DOHH2 (cell line): ENCODE data around the gene MANEA.

Source experiments
- H3F3A ChIP-seq: fragments of 200-600 bp; sonication (generic), shearing (Covaris generic); 2 replicates; pipeline ENCODE4 v1.6.0; 2016; ENCODE audit warnings: antibody characterized with exemption, mild to moderate bottlenecking; ENCODE audit not compliant: control insufficient read depth, insufficient read depth
- H3K27ac ChIP-seq: fragments of 200-600 bp; sonication (generic); 2 replicates; pipeline ENCODE4 v1.5.1; 2014; ENCODE audit warnings: low read depth, mild to moderate bottlenecking, low read length, moderate library complexity
- H3K27me3 ChIP-seq: fragments of 200-600 bp; sonication (generic); 2 replicates; pipeline ENCODE4 v1.6.1; 2014; ENCODE audit warnings: mild to moderate bottlenecking, low read length, mixed read lengths; ENCODE audit not compliant: control insufficient read depth
- H3K36me3 ChIP-seq: fragments of 200-600 bp; sonication (generic); 2 replicates; pipeline ENCODE4 v1.6.1; 2014; ENCODE audit warnings: mild to moderate bottlenecking, low read length, moderate library complexity, mixed read lengths; ENCODE audit not compliant: control insufficient read depth
- H3K4me1 ChIP-seq: fragments of 200-600 bp; sonication (generic); 2 replicates; pipeline ENCODE4 v1.6.1; 2014; ENCODE audit warnings: mild to moderate bottlenecking, low read length, mixed read lengths; ENCODE audit not compliant: control insufficient read depth
- H3K4me2 ChIP-seq: fragments of 200-600 bp; sonication (generic); 2 replicates; pipeline ENCODE4 v1.6.0; 2014; ENCODE audit warnings: mild to moderate bottlenecking, low read length, moderate library complexity
- H3K4me3 ChIP-seq: fragments of 200-600 bp; sonication (generic); 2 replicates; pipeline ENCODE4 v1.5.1; 2014; ENCODE audit warnings: mild to moderate bottlenecking, low read length, mixed read lengths
- H3K79me2 ChIP-seq: fragments of 200-600 bp; sonication (generic); 2 replicates; pipeline ENCODE4 v1.6.1; 2014; ENCODE audit warnings: mild to moderate bottlenecking, low read length, mixed read lengths; ENCODE audit not compliant: control insufficient read depth
- H3K9me2 ChIP-seq: fragments of 200-600 bp; sonication (generic); replicated peaks from 2 replicates; pipeline ENCODE4 v1.6.1; 2014; ENCODE audit warnings: mild to moderate bottlenecking, low read length, mixed read lengths; ENCODE audit not compliant: control insufficient read depth
- H3K9me3 ChIP-seq: fragments of 200-600 bp; sonication (generic); 2 replicates; pipeline ENCODE4 v1.6.1; 2014; ENCODE audit warnings: antibody characterized with exemption, low read length, mixed read lengths; ENCODE audit not compliant: control insufficient read depth, insufficient read depth
- H4K20me1 ChIP-seq: fragments of 200-600 bp; sonication (generic); 2 replicates; pipeline ENCODE4 v1.6.0; 2014; ENCODE audit warnings: low read depth, mild to moderate bottlenecking, antibody characterized with exemption, low read length, moderate library complexity; ENCODE audit not compliant: control insufficient read depth, insufficient read depth
- EZH2phosphoT487 ChIP-seq: fragments of 200-600 bp; sonication (generic); IDR thresholded peaks from 2 replicates; pipeline ENCODE4 v1.6.1; 2017; ENCODE audit warnings: borderline replicate concordance, mild to moderate bottlenecking, antibody characterized with exemption, low read length, moderate library complexity, mixed read lengths
- TF ChIP-seq, protein P1 (sequence below): fragments of 200-600 bp; sonication (generic); IDR thresholded peaks from one replicate; pipeline ENCODE4 v1.5.1; 2014; ENCODE audit warnings: antibody characterized with exemption, mild to moderate bottlenecking, low read depth, low read length; ENCODE audit not compliant: poor library complexity, severe bottlenecking

MANEA gene

DNA sequence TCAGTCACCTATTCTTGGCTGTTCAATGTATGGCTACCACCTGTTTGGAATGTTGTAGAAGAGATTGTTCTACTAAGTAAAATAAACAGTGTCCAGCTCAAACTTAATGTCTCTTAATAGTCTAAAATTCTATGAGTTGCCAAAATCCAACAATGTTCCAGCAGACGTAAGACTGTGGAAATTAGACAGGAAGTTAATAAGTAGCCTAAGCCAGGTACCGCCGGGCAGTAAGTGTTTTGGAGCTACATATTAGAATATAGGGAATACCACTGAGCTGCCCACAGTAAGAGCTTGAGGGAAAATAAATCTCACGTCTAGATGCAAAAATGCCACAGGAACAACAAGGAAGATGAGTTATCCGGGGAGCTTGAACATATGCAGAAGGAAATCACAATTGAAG, 7.8 kb upstream of the MANEA start:
- H3K4me2 ChIP-seq: no peak overlapping the region
- no peak overlapping the region for H3K27ac ChIP-seq
- H3K36me3 ChIP-seq: peaks cover 5% of the 10 kb centered on the region; the same call in 1 of the 2 replicates
- H3K4me3 ChIP-seq: no peak overlapping the region
- H3K27me3 ChIP-seq: no peaks in the 10 kb centered on the region
- H4K20me1 ChIP-seq: no peaks in the 10 kb centered on the region
- TF ChIP-seq EZH2phosphoT487: no peak
- TF ChIP-seq, protein P1, sequence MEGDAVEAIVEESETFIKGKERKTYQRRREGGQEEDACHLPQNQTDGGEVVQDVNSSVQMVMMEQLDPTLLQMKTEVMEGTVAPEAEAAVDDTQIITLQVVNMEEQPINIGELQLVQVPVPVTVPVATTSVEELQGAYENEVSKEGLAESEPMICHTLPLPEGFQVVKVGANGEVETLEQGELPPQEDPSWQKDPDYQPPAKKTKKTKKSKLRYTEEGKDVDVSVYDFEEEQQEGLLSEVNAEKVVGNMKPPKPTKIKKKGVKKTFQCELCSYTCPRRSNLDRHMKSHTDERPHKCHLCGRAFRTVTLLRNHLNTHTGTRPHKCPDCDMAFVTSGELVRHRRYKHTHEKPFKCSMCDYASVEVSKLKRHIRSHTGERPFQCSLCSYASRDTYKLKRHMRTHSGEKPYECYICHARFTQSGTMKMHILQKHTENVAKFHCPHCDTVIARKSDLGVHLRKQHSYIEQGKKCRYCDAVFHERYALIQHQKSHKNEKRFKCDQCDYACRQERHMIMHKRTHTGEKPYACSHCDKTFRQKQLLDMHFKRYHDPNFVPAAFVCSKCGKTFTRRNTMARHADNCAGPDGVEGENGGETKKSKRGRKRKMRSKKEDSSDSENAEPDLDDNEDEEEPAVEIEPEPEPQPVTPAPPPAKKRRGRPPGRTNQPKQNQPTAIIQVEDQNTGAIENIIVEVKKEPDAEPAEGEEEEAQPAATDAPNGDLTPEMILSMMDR: no peak
- H3K79me2 ChIP-seq: peaks cover 19% of the 10 kb centered on the region
- H3K9me2 ChIP-seq: no peaks in the 10 kb centered on the region
- H3K4me1 ChIP-seq: peaks cover under 1% of the 10 kb centered on the region; the same call in 1 of the 2 replicates
- no peaks in the 10 kb centered on the region for H3K9me3 ChIP-seq
- H3F3A ChIP-seq: no peaks in the 10 kb centered on the region

DNA sequence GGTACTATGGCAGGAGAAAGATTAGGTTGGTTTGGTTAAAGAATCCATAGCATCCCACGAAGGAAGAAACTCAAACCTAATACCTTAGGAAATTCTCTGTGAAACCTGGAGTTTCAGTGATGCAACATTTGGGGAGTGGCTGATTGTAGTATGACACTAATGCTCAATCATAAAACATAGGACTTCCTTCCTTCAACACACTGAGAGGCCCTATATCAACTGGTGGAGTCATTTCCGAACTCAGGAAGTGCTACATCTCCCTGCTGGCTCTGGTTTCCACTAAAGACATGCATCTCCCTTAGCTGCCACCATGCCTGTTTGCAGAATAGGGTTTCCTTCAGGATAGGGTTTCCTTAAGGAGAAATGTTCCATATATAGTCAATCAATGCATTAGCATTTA, 5.2 kb upstream of the MANEA start:
- H3K4me1 ChIP-seq: peaks cover 13% of the 10 kb centered on the region
- H3K27me3 ChIP-seq: no peaks in the 10 kb centered on the region
- peaks cover 42% of the 10 kb centered on the region for H3K79me2 ChIP-seq
- no peak overlapping the region for H3K4me2 ChIP-seq
- no peak for TF ChIP-seq EZH2phosphoT487
- TF ChIP-seq, protein P1: no peak
- H3K27ac ChIP-seq: no peak overlapping the region
- peaks cover 9% of the 10 kb centered on the region; the same call in 1 of the 2 replicates for H3K36me3 ChIP-seq
- H4K20me1 ChIP-seq: no peaks in the 10 kb centered on the region
- no peaks in the 10 kb centered on the region for H3K9me2 ChIP-seq
- no peak overlapping the region for H3K4me3 ChIP-seq
- H3F3A ChIP-seq: peaks cover 5% of the 10 kb centered on the region
- H3K9me3 ChIP-seq: no peaks in the 10 kb centered on the region

DNA sequence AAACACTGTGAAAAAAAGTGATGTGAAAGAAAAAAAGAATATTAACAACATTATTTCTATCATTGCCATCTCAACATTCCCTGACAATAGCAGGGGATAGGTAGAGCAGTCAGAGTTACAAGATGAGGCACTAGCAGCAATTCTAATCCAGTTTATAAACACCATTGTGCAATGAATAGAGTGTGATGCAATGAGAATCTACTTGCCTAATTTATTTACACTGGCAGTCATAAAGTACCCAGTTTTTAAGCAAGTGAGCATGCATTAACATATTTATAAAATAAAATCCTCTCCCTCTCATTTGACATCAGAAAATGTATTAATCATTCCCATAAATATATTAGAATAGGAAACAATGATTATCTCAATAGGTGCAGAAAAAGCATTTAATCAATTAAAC, 2.5 kb upstream of the MANEA start:
- H3F3A ChIP-seq: peaks cover 6% of the 10 kb centered on the region
- H3K9me2 ChIP-seq: no peaks in the 10 kb centered on the region
- no peaks in the 10 kb centered on the region for H3K27me3 ChIP-seq
- TF ChIP-seq, protein P1: no peak
- H3K79me2 ChIP-seq: peaks cover 64% of the 10 kb centered on the region
- H3K27ac ChIP-seq: no peak overlapping the region
- H3K36me3 ChIP-seq: peaks cover 14% of the 10 kb centered on the region
- peak overlapping the region; percentile 88 for H3K4me3 ChIP-seq
- no peaks in the 10 kb centered on the region for H4K20me1 ChIP-seq
- H3K4me2 ChIP-seq: peak overlapping the region; percentile 84
- no peaks in the 10 kb centered on the region for H3K9me3 ChIP-seq
- peaks cover 28% of the 10 kb centered on the region for H3K4me1 ChIP-seq
